NOMO-1 treated with DMSO at 0.1 percent for 48 hours (cell line): Measurements from ENCODE around the gene TMEM270.

Experiments used
- DNase-seq: peaks from one replicate; lab custom pipeline; 2025; ENCODE audit not compliant: unreplicated experiment; lab: John Stamatoyannopoulos, UW

The TMEM270 gene

DNA sequence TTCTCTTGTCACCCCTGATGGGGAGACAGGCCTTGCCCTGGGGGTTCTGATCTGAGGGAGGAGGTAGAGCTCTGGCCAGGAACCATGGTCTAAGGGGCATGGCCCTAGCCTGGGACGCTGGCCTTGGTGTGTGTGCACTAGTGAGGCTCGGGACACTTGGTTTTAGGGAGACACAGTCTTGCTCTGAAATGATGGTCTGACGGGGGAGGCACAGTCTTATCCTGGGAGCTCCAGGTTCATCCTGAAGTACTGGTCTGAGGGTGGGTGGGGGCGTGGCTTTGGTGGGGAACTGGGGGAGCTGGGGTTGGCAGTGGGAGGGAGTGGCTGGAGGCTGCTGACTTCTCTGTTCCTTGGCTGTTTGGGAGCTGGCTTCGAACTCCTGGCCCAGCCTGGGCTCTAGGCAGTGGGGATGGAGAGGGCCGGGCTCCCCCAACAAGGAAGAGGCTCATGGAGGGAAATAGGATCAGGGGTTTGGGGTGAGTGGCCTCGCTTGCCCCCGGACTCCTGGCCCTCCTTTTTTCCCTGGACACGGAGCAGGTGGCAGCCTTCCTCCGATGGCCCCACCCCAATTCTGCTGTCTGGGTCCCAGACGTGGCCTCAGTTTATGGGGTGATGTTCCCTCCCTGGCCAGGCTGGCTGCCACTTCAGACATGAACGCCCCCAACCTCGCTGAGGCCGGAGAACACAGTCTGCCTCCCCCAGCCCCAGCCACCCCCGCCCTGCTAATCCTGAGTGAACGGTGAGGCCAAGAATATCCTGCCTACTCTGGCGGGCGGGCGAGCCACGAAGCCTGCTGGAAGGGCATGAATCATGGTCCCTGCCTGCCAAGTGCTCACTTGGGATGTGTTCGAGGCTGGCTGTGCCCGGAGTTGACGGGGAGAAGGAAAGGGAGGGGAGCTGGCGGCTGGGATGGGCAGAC, 43.5 kb downstream of the TMEM270 start:
- no peak for DNase-seq

DNA sequence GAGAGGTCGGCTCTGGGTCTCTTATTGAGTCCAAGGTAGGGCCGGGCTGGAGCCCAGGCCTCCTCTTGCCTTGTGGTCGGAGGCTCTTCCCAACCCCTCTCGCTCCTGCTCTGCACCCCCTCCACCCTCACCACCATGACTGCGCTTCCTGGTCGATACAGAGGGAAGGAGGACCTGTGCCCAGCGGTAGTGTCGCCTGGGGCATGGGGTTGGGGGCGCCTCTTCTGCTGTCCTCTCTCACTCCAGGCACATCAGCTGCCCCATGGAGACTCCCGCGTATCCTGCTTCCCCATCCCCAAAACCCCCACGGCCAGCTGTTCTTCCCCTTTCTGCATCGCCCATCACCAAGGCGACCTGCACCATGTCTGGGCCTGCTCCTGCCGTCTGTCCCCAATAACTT, 44.4 kb downstream of the TMEM270 start:
- DNase-seq: no peak

DNA sequence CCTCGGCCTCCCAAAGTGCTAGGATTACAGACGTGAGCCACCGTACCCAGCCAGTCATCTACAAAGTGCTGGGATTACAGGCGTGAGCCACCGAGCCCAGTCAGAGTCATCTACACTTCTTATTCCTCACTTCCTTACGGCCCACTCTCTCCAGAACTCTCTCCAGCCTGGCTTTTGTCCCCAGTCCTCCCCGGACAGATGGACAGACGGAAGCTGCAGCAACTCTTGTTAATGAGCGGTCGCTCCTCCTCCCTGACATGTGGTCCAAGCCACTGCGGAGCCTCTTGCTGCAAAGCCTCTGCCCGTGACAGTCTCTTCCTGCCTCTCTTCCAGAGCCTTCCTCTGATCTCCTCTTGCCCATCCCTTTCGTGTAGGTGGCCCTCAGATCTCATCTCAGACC, 45.9 kb downstream of the TMEM270 start:
- no peak for DNase-seq

DNA sequence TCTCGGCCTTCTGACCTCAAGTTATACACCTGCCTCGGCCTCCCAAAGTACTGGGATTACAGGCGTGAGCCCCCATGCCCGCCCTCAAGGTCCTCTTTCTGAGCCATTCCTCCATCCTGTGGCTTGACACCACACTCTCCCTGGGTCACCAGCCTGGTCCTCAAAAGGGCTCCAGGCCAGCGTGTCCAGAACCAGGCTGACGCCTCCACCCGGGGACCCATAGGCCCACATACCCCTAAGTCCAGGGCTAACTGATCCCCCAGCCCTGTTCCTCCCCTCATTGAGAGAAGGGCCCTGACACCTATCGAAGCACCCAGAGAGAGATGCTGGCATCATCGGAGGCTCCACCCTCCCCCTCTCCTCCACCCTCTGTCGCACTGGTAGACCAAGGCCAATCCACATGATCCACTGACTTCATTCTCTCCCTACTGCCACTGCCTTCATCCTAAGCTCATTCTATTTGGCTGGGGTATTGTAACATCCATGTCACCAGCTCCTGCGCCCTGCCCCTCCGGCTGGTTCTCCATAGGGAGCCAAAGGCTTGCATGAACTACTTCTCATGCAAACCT, 46.7 kb downstream of the TMEM270 start:
- DNase-seq: no peak

- DNase-seq: no peak
These were observed 47.2 kb downstream of the TMEM270 start for GRCh38 chr7:73908123-73908611.

DNA sequence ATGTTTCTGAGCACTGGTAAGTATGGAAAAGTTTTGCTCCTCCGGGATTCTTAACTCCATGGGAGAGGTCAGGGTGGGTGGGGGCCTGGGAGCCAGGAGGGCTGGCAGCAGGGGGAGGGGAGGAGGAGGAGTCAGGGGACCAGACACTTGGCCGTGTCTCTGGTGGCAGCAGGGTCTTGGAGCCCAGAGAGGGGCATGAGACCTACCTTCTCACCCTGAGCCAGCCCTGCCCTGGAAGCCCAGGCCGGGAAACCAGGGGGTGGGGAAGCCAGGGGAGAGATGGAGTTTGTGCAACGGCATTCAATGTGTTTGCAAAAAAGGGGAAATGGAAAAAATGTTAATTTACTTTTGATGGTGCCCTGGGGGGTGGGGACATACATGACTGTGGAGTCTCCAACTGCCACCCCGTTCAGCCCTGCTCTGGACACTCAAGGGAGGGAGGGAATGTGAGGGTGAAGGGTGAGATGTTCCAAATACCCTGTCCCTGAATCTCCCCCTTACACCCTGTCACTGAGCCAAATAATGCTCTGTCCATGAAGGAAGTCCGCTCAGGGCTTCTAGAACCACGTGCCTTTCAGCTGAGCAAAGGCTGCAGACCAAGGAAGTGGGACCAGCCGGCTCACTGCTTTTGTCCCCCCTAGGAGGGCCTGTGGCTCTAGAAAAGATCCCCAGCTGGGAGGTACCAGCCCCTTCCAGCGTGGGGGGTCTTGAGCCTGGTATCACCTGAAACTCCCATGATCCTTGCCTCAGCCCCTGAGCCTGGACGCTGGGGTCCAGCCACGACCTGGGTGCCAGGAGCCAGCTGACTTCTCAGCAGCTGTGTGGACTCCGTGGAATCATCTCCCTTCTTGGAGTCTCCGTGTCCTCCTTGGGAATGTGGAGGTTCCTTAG, 48.3 kb downstream of the TMEM270 start:
- DNase-seq: peak; percentile 99

GRCh38 chr7:73909996-73910395, 49.0 kb downstream of the TMEM270 start:
- DNase-seq: no peak

DNA sequence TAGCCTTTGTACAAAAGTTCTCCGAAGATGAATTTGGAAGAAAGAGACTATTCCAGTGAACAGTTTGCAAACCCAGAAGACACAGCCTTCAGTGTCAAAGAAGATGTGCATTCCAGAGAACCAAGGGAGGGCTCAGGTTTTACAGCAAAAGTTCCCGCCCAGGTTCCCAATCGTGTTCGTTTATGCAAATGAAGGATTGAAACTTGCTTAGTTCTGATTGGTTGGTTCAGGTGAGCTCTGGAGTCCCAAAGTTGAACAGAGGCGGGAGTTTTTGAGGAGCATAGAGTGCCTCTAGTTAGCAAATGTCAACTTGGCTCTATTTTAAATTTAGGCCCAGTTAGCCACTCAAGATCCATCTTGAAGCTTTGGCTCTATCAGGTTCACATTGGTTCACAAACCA, 51.3 kb downstream of the TMEM270 start:
- no peak for DNase-seq
